HEK293 (cell line): Measurements from ENCODE around the gene PIK3R4.

Experiments
- MZF1 ChIP-seq: fragments of 450-650 bp; formaldehyde crosslinking; IDR thresholded peaks from 2 replicates; pipeline ENCODE4 v1.5.1; 2017; ENCODE audit warnings: missing biosample characterization, missing genetic modification characterization, borderline replicate concordance
- TCF7L2 ChIP-seq: IDR thresholded peaks from 2 replicates; pipeline ENCODE4 v1.6.1; 2011; ENCODE audit warnings: low read depth, mild to moderate bottlenecking, inconsistent platforms, low read length, moderate library complexity, borderline replicate concordance
- ZBTB21 ChIP-seq: fragments of 450-650 bp; formaldehyde crosslinking; IDR thresholded peaks from 2 replicates; pipeline ENCODE4 v1.5.1; 2017; ENCODE audit warnings: missing biosample characterization, missing genetic modification characterization
- ZFP69B ChIP-seq: fragments of 450-650 bp; formaldehyde crosslinking; IDR thresholded peaks from 2 replicates; pipeline ENCODE4 v1.5.1; 2016; ENCODE audit warnings: missing biosample characterization, missing genetic modification characterization
- ZNF133 ChIP-seq: fragments of 450-650 bp; formaldehyde crosslinking; IDR thresholded peaks from 2 replicates; pipeline ENCODE4 v1.5.1; 2016; ENCODE audit warnings: missing biosample characterization, missing genetic modification characterization
- TF ChIP-seq, protein P1 (sequence below): fragments of 450-650 bp; formaldehyde crosslinking; IDR thresholded peaks from 2 replicates; pipeline ENCODE4 v1.5.1; 2016; ENCODE audit warnings: missing biosample characterization, missing genetic modification characterization, low read depth
- TF ChIP-seq, protein P2 (sequence below): fragments of 450-650 bp; formaldehyde crosslinking; IDR thresholded peaks from 2 replicates; pipeline ENCODE4 v1.5.1; 2016; ENCODE audit warnings: missing biosample characterization, missing genetic modification characterization
- TF ChIP-seq, protein P3 (sequence below): fragments of 450-650 bp; formaldehyde crosslinking; IDR thresholded peaks from 2 replicates; pipeline ENCODE4 v1.5.1; 2017; ENCODE audit warnings: missing biosample characterization, missing genetic modification characterization

GRCh38 chr3:130671545-130672312 lies 74.9 kb downstream of the PIK3R4 start:
- TF ChIP-seq MZF1 (no peak), TCF7L2 (no peak), ZBTB21 (tag by site-specific recombination) (no peak), ZNF133 (tag by site-specific recombination) (no peak), ZFP69B (tag by site-specific recombination) (no peak)
- TF ChIP-seq, protein P1, sequence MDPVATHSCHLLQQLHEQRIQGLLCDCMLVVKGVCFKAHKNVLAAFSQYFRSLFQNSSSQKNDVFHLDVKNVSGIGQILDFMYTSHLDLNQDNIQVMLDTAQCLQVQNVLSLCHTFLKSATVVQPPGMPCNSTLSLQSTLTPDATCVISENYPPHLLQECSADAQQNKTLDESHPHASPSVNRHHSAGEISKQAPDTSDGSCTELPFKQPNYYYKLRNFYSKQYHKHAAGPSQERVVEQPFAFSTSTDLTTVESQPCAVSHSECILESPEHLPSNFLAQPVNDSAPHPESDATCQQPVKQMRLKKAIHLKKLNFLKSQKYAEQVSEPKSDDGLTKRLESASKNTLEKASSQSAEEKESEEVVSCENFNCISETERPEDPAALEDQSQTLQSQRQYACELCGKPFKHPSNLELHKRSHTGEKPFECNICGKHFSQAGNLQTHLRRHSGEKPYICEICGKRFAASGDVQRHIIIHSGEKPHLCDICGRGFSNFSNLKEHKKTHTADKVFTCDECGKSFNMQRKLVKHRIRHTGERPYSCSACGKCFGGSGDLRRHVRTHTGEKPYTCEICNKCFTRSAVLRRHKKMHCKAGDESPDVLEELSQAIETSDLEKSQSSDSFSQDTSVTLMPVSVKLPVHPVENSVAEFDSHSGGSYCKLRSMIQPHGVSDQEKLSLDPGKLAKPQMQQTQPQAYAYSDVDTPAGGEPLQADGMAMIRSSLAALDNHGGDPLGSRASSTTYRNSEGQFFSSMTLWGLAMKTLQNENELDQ (tag by site-specific recombination): no peak
- TF ChIP-seq, protein P2, sequence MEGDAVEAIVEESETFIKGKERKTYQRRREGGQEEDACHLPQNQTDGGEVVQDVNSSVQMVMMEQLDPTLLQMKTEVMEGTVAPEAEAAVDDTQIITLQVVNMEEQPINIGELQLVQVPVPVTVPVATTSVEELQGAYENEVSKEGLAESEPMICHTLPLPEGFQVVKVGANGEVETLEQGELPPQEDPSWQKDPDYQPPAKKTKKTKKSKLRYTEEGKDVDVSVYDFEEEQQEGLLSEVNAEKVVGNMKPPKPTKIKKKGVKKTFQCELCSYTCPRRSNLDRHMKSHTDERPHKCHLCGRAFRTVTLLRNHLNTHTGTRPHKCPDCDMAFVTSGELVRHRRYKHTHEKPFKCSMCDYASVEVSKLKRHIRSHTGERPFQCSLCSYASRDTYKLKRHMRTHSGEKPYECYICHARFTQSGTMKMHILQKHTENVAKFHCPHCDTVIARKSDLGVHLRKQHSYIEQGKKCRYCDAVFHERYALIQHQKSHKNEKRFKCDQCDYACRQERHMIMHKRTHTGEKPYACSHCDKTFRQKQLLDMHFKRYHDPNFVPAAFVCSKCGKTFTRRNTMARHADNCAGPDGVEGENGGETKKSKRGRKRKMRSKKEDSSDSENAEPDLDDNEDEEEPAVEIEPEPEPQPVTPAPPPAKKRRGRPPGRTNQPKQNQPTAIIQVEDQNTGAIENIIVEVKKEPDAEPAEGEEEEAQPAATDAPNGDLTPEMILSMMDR: no peak
- TF ChIP-seq, protein P3, sequence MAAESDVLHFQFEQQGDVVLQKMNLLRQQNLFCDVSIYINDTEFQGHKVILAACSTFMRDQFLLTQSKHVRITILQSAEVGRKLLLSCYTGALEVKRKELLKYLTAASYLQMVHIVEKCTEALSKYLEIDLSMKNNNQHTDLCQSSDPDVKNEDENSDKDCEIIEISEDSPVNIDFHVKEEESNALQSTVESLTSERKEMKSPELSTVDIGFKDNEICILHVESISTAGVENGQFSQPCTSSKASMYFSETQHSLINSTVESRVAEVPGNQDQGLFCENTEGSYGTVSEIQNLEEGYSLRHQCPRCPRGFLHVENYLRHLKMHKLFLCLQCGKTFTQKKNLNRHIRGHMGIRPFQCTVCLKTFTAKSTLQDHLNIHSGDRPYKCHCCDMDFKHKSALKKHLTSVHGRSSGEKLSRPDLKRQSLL (tag by site-specific recombination): no peak
